HG03159 (cell line): ENCODE measurements around the gene MINDY4.

ENCODE experiments used
- ATAC-seq: cut with Tn5 transposase; IDR thresholded peaks from one replicate; pipeline ENCODE4 v1.9.1; 2021; ENCODE audit warnings: mild to moderate bottlenecking, moderate library complexity; ENCODE audit not compliant: unreplicated experiment

The MINDY4 gene

GRCh38 chr7:30912021-30912730 lies 141.0 kb downstream of the MINDY4 start:
- no peak for ATAC-seq

- ATAC-seq, result no peak
These were observed 141.4 kb downstream of the MINDY4 start for GRCh38 chr7:30912731-30912985.

GRCh38 chr7:30912986-30913811 lies 142.0 kb downstream of the MINDY4 start:
- no peak for ATAC-seq

GRCh38 chr7:30913821-30914515 lies 142.8 kb downstream of the MINDY4 start:
- ATAC-seq, result no peak

GRCh38 chr7:30914596-30914995 lies 143.4 kb downstream of the MINDY4 start:
- ATAC-seq, result no peak

GRCh38 chr7:30915005-30915601 lies 143.9 kb downstream of the MINDY4 start:
- no peak for ATAC-seq

- no peak for ATAC-seq
These were observed 144.5 kb downstream of the MINDY4 start for GRCh38 chr7:30915751-30916150.

- ATAC-seq, result no peak
These were observed 145.0 kb downstream of the MINDY4 start for GRCh38 chr7:30916255-30916654.

GRCh38 chr7:30916767-30917166 lies 145.6 kb downstream of the MINDY4 start:
- no peak for ATAC-seq

- no peak for ATAC-seq
These were observed 146.1 kb downstream of the MINDY4 start for GRCh38 chr7:30917216-30917893.

- no peak for ATAC-seq
These were observed 147.5 kb downstream of the MINDY4 start for GRCh38 chr7:30918676-30919075.

- ATAC-seq, result no peak
These were observed 148.9 kb downstream of the MINDY4 start for GRCh38 chr7:30920021-30920583.

GRCh38 chr7:30920584-30921539 lies 149.6 kb downstream of the MINDY4 start:
- ATAC-seq, result no peak

GRCh38 chr7:30921540-30922401 lies 150.6 kb downstream of the MINDY4 start:
- ATAC-seq, result no peak

GRCh38 chr7:30922596-30922995 lies 151.4 kb downstream of the MINDY4 start:
- ATAC-seq, result no peak

- no peak for ATAC-seq
These were observed 152.0 kb downstream of the MINDY4 start for GRCh38 chr7:30923009-30923773.

GRCh38 chr7:30923774-30924413 lies 152.7 kb downstream of the MINDY4 start:
- no peak for ATAC-seq
